Sigmoid colon (tissue), 7 donors: ENCODE data around the gene UBAC1. TPM values are rescaled to one million over a fixed set of nuclear protein-coding genes. Genes with fewer than 3 reads are reported as not detected.
"Not testable (repeated sequence)": the region's sequence is repeated elsewhere in the genome, so short reads cannot be mapped to it uniquely, and the experiment has no call there.

Source experiments
- DNase-seq: peaks from one replicate; pipeline ENCODE4 v3.0.0-alpha.2; 2019
- H3K27ac ChIP-seq, 4 donors: fragments of 200-600 bp; sonication (generic); one replicate each; pipeline ENCODE4 v1.5.1; 2016 to 2019; ENCODE audit warnings: mild to moderate bottlenecking in 1 of 4
- H3K27me3 ChIP-seq, 3 donors: fragments of 200-600 bp; sonication (generic); one replicate each; pipeline ENCODE4 v1.5.1; 2019; ENCODE audit warnings: mild to moderate bottlenecking in 1 of 3
- H3K36me3 ChIP-seq, 4 donors: fragments of 200-600 bp; sonication (generic); one replicate each; pipeline ENCODE4 v1.5.1; 2016 to 2019
- H3K4me1 ChIP-seq, 4 donors: fragments of 200-600 bp; sonication (generic); one replicate each; pipeline ENCODE4 v1.5.1; 2017 to 2019
- H3K4me3 ChIP-seq, 4 donors: fragments of 200-600 bp; sonication (generic); one replicate each; pipeline ENCODE4 v1.5.1; 2017 to 2019; ENCODE audit warnings: mild to moderate bottlenecking in 2 of 4, moderate library complexity in 1 of 4
- H3K9me3 ChIP-seq, 4 donors: fragments of 200-600 bp in 3 of 4; sonication (generic) in 3 of 4; one replicate each; pipeline versions ENCODE4 v1.5.1 to v1.6.1; 2013 to 2019
- EP300 ChIP-seq, 4 donors: sonication (generic); formaldehyde crosslinking; IDR thresholded peaks; one replicate each; pipeline ENCODE4 v1.6.1; 2017; ENCODE audit warnings: antibody characterized with exemption in 4 of 4
- POLR2A ChIP-seq, 2 donors: fragments of 450-650 bp; IDR thresholded peaks; one replicate each; pipeline ENCODE4 v1.6.1; 2016; ENCODE audit warnings: antibody characterized with exemption in 2 of 2, mild to moderate bottlenecking in 2 of 2, moderate library complexity in 2 of 2
- POLR2AphosphoS5 ChIP-seq, 4 donors: sonication (generic); formaldehyde crosslinking; IDR thresholded peaks; one replicate each; pipeline ENCODE4 v1.6.1; 2017; ENCODE audit warnings: antibody characterized with exemption in 4 of 4
- WGBS, 2 donors: extraction: QIAGEN DNeasy Blood & Tissue Kit; methylation state at CpG; one replicate each; pipeline ENCODE4 v1.1.7; 2013; 5-methylcytosine and 5-hydroxymethylcytosine counted together
- intact Hi-C: fragments of 100-400 bp; cut with DNase I; formaldehyde crosslinking; loops from one replicate; pipeline ENCODE4 v1.15.1; 2023
- polyA plus RNA-seq, 3 donors: library from polyadenylated mRNA; stranded (reverse); fragments of 200-250 nt; gene quantifications; one replicate each; pipeline ENCODE4 v1.2.3, GENCODE V29; 2013
- total RNA-seq, 4 donors: library from RNA; depleted of rRNA; stranded (reverse); fragments of >200 nt; gene quantifications; one replicate each; pipeline ENCODE4 v1.1.0, GENCODE V29; 2016
- TF ChIP-seq, protein P1 (sequence below), 4 experiments: fragments of 450-650 bp in 3 of 4; fragments of 200-600 bp in 1 of 4; IDR thresholded peaks; one replicate each; pipeline ENCODE4 v1.5.1; 2016 to 2019; ENCODE audit warnings: antibody characterized with exemption in 4 of 4, mild to moderate bottlenecking in 3 of 4, moderate library complexity in 2 of 4
- donor health status: healthy with polysubstance abuse.
- donor health status: Bipolar disorder and iron deficiency.
- donor health status: healthy.

The UBAC1 gene
- total and polyA plus RNA-seq, 7 donors: 57.4 to 80.9 (median 69.4) TPM

GRCh38 chr9:135945969-135946368 is 15.2 kb downstream of the UBAC1 start:
- H3K4me1 ChIP-seq: no peaks in the 10 kb centered on the region
- TF ChIP-seq POLR2AphosphoS5 (IDR thresholded peaks at IDR 0.05): no peak
- TF ChIP-seq, protein P1, sequence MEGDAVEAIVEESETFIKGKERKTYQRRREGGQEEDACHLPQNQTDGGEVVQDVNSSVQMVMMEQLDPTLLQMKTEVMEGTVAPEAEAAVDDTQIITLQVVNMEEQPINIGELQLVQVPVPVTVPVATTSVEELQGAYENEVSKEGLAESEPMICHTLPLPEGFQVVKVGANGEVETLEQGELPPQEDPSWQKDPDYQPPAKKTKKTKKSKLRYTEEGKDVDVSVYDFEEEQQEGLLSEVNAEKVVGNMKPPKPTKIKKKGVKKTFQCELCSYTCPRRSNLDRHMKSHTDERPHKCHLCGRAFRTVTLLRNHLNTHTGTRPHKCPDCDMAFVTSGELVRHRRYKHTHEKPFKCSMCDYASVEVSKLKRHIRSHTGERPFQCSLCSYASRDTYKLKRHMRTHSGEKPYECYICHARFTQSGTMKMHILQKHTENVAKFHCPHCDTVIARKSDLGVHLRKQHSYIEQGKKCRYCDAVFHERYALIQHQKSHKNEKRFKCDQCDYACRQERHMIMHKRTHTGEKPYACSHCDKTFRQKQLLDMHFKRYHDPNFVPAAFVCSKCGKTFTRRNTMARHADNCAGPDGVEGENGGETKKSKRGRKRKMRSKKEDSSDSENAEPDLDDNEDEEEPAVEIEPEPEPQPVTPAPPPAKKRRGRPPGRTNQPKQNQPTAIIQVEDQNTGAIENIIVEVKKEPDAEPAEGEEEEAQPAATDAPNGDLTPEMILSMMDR (IDR thresholded peaks at IDR 0.05): no peak
- TF ChIP-seq EP300 (IDR thresholded peaks at IDR 0.05): no peak
- TF ChIP-seq POLR2A (IDR thresholded peaks at IDR 0.05): no peak
- 95 to 96% methylated on average over 18 of the region's 18 CpGs for WGBS, 2 donors
- no peaks in the 10 kb centered on the region for H3K27me3 ChIP-seq
- DNase-seq: no peak
- peaks cover 29 to 97% (median 49%) of the 10 kb centered on the region in 4 donors for H3K36me3 ChIP-seq
- no peak overlapping the region for H3K4me3 ChIP-seq
- no peak overlapping the region for H3K27ac ChIP-seq
- intact Hi-C loops: no loop called here
- no peaks in the 10 kb centered on the region for H3K9me3 ChIP-seq

GRCh38 chr9:135944444-135945252 is 16.5 kb downstream of the UBAC1 start:
- peaks cover 33 to 95% (median 50%) of the 10 kb centered on the region in 4 donors for H3K36me3 ChIP-seq
- WGBS, 2 donors: 94 to 96% methylated on average over 36 of the region's 36 CpGs
- no peaks in the 10 kb centered on the region for H3K9me3 ChIP-seq
- H3K4me3 ChIP-seq: no peak overlapping the region
- H3K4me1 ChIP-seq: no peaks in the 10 kb centered on the region
- TF ChIP-seq POLR2AphosphoS5 (IDR thresholded peaks at IDR 0.05): no peak
- intact Hi-C loops: no loop called here
- no peak for DNase-seq
- no peak overlapping the region for H3K27ac ChIP-seq
- no peaks in the 10 kb centered on the region for H3K27me3 ChIP-seq

- DNase-seq, H3K27me3 ChIP-seq, H3K4me1 ChIP-seq, H3K27ac ChIP-seq, H3K9me3 ChIP-seq, intact Hi-C loops, H3K4me3 ChIP-seq: not testable (repeated sequence)
- peaks cover 37 to 99% (median 56%) of the 10 kb centered on the region in 4 donors for H3K36me3 ChIP-seq
- WGBS, 2 donors: 98% methylated on average over 6 of the region's 6 CpGs
Observed at GRCh38 chr9:135943604-135944003, 17.6 kb downstream of the UBAC1 start.

DNA sequence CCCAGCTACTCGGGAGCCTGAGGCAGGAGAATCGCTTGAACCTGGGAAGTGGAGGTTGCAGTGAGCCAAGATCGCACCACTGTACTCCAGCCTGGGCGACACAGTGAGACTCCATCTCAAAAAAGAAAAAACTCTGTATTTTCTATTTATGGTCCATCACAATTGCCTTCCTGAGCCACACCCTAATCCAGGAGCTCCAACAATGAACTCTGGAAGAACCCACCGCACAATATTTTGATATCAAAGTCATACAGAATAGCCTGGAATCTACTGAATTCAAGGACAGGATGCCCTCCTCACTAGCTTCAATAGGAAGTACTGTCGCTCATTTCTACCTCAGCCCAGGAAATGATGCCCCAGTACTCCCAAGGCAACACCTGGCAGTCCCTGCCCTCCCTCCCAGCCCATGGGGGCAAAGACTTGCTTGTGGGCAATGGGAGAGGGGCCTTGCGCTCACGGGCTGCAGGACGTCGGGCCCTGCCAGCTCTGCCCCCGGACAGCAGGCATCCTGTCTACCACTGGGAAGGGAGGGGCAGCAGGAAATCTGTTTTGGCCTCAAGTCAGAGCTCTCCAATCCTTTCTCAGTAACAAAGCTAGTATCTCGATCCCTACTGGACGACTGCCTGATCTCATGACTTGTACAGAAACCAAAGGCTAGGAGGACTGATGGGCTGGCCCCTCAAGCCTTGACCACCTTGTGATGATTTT is 19.7 kb downstream of the UBAC1 start:
- Histone ChIP-seq H3K27ac (no peak overlapping the region), H3K4me3 (no peak overlapping the region), H3K27me3 (no peaks in the 10 kb centered on the region), H3K4me1 (no peaks in the 10 kb centered on the region), H3K9me3 (no peaks in the 10 kb centered on the region), H3K36me3 (peaks cover 52 to 99% (median 63%) of the 10 kb centered on the region in 4 donors)
- no peak for DNase-seq
- WGBS, 2 donors: 94 to 96% methylated on average over 13 of the region's 13 CpGs
- no peak for TF ChIP-seq POLR2A (IDR thresholded peaks at IDR 0.05)
- TF ChIP-seq, protein P1 (IDR thresholded peaks at IDR 0.05): no peak
- no peak for TF ChIP-seq POLR2AphosphoS5 (IDR thresholded peaks at IDR 0.05)
- no peak for TF ChIP-seq EP300 (IDR thresholded peaks at IDR 0.05)
- intact Hi-C loops: no loop called here

DNA sequence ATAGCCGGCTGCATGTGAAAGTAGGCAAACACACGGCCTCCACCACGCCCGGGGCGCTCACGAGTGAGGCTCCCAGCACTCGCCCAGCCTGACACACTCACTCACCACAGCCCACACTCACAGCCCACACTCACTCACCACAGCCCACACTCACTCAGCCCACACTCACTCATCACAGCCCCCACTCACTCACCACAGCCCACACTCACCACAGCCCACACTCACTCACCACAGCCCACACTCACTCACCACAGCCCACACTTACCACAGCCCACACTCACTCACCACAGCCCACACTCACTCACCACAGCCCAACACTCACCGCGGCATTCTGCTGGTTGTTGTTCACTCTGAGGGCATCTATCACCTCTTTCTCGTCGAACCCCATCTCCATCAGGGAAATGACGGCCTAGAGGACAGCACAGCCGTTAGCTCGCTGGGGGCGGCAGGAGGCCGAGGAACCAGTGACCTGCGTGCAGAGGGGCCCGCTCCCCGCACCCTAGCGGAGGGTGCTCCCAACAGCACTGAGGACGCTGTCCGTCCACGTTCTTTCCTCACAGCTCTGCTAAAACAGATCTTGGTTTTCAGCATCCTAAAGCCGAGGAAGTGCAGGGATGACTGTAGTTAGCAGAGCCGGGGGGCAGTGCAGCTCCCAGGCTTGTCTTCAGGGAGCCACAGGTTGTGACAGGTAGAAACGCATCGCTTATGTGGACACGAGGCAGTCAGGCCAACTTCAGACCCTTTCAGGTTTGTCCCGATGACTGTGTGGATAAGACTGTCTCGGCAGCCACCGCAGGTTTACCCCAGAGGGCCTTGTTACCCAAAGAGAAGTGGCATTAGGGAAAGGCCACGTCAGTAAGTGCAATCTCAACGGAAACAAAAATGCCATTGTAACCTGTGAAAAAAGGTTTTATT is 21.6 kb downstream of the UBAC1 start:
- Histone ChIP-seq H3K27ac (no peak overlapping the region), H3K4me1 (no peaks in the 10 kb centered on the region), H3K27me3 (no peaks in the 10 kb centered on the region), H3K9me3 (no peaks in the 10 kb centered on the region), H3K36me3 (peaks cover 35 to 99% (median 54%) of the 10 kb centered on the region in 4 donors), H3K4me3 (no peak overlapping the region)
- intact Hi-C loops: no loop called here
- TF ChIP-seq, protein P1 (IDR thresholded peaks at IDR 0.05): no peak
- TF ChIP-seq POLR2AphosphoS5 (IDR thresholded peaks at IDR 0.05) (no peak), EP300 (IDR thresholded peaks at IDR 0.05) (no peak)
- 87 to 89% methylated on average over 33 of the region's 33 CpGs for WGBS, 2 donors
- no peak for DNase-seq
